HFF-Myc (cell line): ENCODE results near the gene KCND3.

Experiments used
- DNase-seq: peaks from one replicate; pipeline ENCODE4 v3.0.0-alpha.2; 2011; ENCODE audit warnings: low read depth; ENCODE audit errors: extremely low read depth
- H3K4me3 ChIP-seq: replicated peaks from 2 replicates; pipeline ENCODE4 v1.5.1; 2011; ENCODE audit warnings: low read depth, mild to moderate bottlenecking, control low read depth, low read length
- TF ChIP-seq, protein P1 (sequence below): IDR thresholded peaks from 2 replicates; pipeline ENCODE4 v1.5.1; 2012; ENCODE audit warnings: mild to moderate bottlenecking, low read depth, low read length, control low read depth; ENCODE audit errors: missing control alignments

The KCND3 gene

DNA sequence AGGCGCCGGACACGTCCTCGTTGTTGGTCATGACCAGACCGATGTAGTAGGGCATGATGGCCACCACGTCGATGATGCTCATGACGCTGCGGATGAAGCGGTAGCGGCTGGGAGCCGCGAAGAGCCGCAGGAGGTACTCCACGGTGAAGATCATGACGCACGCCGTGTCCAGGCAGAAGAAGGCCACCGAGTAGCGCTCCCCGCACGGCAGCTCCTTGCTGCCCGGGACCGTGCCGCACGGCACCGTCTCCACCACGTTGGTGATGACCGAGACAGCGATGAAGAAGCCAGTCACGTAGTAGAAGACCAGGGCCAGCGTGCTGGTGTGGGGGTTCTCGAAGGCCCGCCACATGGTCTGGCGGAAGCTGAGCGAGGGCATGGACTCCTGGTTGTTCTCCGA, 7.6 kb downstream of the KCND3 start:
- H3K4me3 ChIP-seq, result no peak overlapping the region
- TF ChIP-seq, protein P1, sequence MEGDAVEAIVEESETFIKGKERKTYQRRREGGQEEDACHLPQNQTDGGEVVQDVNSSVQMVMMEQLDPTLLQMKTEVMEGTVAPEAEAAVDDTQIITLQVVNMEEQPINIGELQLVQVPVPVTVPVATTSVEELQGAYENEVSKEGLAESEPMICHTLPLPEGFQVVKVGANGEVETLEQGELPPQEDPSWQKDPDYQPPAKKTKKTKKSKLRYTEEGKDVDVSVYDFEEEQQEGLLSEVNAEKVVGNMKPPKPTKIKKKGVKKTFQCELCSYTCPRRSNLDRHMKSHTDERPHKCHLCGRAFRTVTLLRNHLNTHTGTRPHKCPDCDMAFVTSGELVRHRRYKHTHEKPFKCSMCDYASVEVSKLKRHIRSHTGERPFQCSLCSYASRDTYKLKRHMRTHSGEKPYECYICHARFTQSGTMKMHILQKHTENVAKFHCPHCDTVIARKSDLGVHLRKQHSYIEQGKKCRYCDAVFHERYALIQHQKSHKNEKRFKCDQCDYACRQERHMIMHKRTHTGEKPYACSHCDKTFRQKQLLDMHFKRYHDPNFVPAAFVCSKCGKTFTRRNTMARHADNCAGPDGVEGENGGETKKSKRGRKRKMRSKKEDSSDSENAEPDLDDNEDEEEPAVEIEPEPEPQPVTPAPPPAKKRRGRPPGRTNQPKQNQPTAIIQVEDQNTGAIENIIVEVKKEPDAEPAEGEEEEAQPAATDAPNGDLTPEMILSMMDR, result no peak
- DNase-seq, result no peak

DNA sequence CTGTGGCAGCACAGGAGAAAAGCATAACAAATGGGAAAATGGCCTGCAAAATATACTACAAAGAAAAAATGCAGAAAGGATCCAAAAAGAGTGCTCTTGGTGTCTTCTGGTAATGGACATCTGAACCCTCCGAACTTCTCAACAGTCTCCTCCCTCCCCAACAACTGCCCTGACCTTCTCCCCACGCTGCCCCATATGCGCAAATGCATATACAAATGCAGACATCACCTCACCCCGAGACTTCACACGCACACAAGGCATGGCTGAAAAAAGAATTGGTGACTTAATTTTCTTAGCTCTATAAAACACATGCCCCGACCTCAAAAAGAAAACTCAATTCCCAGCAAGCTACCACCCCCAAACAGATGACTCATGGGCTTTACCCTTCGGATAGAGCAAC, 8.4 kb downstream of the KCND3 start:
- no peak for DNase-seq
- no peak overlapping the region for H3K4me3 ChIP-seq
- TF ChIP-seq, protein P1, result no peak

DNA sequence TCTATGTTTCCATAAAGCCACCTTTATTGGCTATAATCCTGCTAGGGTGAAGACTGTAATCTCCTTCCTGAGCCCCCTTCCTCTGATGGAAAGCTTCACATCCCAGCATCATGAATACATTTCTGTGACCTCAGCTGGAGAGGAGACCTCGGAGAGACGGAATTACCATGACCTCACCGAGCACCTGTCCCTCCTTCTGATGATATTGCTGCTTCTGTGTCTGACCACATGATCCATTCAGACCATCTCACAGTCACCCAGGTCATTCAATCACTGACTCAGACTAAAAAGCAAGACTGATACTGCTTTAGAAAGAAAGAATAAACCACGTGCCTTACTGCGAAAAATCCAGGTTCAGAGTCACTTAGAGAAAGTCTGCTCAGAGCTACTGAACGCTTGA, 8.8 kb downstream of the KCND3 start:
- no peak for DNase-seq
- H3K4me3 ChIP-seq, result no peak overlapping the region
- TF ChIP-seq, protein P1, result no peak

DNA sequence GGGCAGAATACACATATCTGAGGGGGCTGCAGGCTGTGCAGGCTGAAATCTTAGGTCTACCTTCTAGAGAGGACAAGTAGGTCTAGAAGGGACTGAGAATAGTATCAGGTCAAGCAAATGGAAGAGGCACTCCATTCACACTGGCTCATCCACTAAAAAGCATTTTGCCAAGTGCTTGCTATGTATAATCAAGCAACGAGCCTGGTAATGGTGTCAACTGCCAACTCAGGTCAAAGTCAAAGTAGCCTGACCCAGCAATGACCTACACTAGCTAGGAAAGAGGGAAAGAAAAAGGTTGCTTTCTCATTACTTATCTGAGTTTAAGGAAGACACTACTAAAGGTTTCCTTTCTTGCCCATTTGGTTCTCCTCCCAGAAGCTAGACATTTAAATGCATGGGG, 10.8 kb downstream of the KCND3 start:
- TF ChIP-seq, protein P1, result no peak
- no peak for DNase-seq
- H3K4me3 ChIP-seq, result no peak overlapping the region

DNA sequence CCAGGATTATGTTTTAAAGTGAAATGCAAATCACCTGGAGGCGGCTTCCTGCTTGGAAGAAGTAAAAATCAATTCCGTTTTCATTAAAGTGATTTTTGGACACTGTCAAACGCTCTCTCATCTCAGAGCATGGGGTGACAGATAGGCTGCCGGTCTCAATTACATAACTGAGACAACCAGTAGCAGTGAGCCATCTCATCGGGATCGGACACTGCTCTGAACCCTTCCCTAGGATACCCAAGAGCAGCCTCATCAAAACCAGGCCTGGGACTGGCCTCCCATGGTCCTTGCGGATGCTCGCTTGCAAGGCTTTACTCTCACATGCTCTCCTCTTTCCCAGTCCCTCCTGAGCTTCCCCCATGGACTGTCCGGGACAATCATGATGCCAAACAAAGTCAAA, 12.1 kb downstream of the KCND3 start:
- TF ChIP-seq, protein P1, result no peak
- DNase-seq, result no peak
- no peak overlapping the region for H3K4me3 ChIP-seq

DNA sequence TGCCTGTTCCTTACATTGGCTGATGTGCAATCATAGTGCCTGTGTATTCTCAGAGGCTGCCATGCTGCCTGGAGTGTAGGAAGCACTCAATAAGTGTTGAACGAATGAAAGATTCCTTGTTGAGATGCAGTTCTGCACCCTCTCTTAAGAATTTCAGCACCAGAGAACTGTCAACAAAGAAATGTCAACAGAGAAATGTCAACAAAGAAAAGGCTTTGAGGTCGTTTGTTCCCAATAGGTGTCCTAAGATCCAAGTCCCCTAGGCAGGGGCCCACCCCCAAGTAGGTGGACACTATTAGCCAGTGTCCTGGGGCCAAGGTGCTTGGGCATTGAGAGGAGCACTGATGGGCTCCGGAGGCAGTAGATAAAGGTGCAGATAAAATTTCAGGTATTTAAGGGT, 12.6 kb downstream of the KCND3 start:
- H3K4me3 ChIP-seq, result no peak overlapping the region
- no peak for DNase-seq
- TF ChIP-seq, protein P1, result no peak

DNA sequence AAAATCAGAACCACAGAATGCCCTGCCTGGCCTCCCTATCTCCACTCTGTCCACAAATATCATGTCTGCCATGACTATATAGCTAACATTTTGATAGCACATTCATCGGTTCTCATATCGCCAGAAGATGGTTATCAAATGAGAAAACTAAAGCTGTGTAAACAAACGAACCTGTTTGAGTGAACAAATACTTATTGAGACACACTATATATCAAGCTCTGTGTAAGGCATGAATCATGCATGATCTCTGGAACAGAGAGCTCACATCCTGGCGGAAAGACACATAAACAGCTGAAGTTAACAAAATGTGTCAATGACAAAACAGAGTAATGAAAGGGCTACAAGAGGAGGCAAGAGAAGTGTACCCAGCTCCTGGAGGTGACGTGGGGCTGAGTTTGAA, 13.1 kb downstream of the KCND3 start:
- TF ChIP-seq, protein P1, result no peak
- DNase-seq, result no peak
- H3K4me3 ChIP-seq, result no peak overlapping the region
